ENCODE results near the gene DAND5.

DAND5 gene

DNA sequence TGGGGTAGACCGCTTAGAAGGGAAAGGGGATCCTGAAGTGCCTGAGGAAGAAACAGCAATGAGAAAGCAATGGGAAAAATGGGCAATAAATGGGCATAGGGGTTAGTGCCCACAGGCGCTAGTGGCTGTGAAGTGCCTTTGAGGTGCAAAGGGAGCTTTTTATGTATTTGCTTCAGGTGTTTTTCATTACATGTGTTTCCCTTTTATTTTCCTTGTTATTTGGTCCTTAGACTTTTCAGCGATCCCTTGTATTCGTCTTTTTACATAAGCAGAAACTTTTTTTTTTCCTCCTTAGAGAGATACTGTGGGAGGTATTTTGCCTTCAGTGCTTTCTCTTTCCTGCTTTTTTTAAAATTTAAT, 45.5 kb downstream of the DAND5 start:
- no peak for TF ChIP-seq CTCF (IDR thresholded peaks at IDR 0.05; ENCODE audit: low read depth, low read length, missing control alignments)
- no peak overlapping the region for H3K4me3 ChIP-seq (ENCODE audit: low read depth, low read length)

GRCh38 chr19:13015361-13016223, 46.2 kb downstream of the DAND5 start:
- DNase-seq (ENCODE audit: low read depth), result no peak
- TF ChIP-seq CTCF (IDR thresholded peaks at IDR 0.05; ENCODE audit: low read depth, low read length, missing control alignments), result no peak
- H3K4me3 ChIP-seq (ENCODE audit: low read depth, low read length), result no peak overlapping the region

More for the DNA sequence above, 45.5 kb downstream of the DAND5 start:
- DNase-seq (ENCODE audit: low read depth), result no peak

DNA sequence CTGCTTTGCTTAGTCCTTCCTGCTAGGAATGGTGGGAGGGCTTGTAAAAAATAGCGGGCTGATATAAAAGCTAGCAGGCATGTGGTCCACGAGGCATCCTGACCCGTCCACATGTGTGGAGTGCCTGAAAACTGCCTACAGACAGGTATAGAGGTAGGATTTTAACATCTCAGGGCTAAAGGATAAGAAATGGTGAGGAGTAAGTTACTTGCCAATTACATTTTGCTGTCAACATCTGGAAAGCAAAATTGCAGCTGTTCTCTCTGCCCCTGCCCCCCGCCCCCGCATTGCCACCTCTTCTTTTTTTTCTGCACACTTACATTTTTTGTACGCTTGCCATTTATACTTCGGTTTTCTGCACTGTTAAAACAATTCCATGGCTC, 46.9 kb downstream of the DAND5 start:
- no peak for TF ChIP-seq CTCF (IDR thresholded peaks at IDR 0.05; ENCODE audit: low read depth, low read length, missing control alignments)
- no peak overlapping the region for H3K4me3 ChIP-seq (ENCODE audit: low read depth, low read length)
- DNase-seq (ENCODE audit: low read depth), result no peak

DNA sequence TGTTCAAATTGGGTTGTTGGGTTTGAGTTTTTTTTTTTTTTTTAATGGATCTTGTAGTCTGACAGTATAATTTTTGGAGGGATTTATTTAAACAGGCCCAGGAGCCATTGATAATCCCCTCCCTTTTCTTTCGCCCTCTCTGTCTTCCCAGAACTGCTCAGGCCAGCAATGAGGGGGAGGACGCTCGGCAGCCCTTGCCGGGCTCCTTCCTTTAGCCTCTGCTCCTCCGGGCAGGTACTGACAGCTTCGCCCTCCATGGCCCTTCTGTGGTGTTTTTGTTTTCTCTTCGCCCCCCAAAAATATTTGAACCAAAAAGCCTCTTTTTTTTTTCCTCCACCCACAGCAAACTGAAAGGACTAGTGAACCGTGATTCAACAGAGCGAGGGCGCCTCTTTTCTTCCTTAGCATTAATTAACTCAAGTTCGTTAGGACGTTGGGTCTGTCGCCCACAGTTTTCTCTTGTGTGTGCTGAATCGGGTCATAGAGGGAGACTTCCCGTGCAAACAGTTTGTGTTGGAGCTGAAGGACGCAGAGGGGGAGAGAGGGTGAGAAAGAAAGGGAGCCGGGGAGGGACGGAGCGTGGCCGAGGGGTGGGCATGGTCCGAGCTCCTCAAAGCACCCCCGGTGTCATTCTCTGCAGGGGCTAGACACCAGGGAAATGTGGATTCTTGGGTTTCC, 47.4 kb downstream of the DAND5 start:
- TF ChIP-seq CTCF (IDR thresholded peaks at IDR 0.05; ENCODE audit: low read depth, low read length, missing control alignments), result no peak
- DNase-seq (ENCODE audit: low read depth), result no peak
- H3K4me3 ChIP-seq (ENCODE audit: low read depth, low read length), result no peak overlapping the region

- H3K4me3 ChIP-seq (ENCODE audit: low read depth, low read length), result no peak overlapping the region
- DNase-seq (ENCODE audit: low read depth), result no peak
- no peak for TF ChIP-seq CTCF (IDR thresholded peaks at IDR 0.05; ENCODE audit: low read depth, low read length, missing control alignments)
Measured at GRCh38 chr19:13017306-13018034, 48.1 kb downstream of the DAND5 start.

DNA sequence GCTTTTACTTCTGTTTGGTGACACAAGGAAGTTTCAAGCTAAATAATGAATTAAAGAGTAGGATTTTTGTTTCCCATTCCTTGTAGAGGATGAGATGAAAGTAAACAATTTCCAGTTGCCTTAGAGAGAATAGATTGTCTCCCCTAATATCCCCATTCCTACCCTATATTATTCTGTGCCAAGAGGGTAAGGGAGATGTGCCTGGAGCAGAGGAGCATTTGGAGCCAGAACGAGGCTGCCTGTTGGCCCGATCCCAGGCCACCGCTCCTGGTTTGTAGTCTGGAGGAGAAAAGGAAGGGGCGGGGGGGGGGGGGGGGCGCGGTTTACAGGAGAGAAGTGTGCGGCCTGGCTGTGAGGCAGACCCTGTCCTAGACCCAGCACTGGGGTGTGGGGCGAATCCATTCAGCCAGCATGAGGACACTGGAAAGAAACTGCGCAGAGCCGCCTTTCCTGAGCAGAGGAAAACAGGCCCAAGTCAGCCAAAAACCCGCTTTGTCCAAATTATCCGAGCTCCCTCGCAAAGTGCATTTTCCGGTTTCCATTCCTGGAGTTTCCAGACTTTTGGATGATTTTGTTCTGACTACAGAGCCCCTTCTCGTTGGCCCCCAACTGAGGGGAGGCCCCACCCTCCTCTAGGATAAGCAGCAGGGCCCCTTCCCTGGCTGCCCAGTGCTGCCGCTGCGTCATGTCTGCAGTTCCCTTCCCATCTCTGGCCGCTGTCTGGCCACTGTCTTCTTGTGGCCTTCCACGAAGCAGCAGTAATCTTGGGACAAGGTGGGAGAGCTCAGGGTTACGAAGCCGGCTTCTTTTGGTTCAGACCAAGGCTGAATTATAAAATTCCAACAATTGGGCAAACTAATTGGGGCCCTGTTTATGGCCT, 48.9 kb downstream of the DAND5 start:
- no peak for DNase-seq (ENCODE audit: low read depth)
- no peak for TF ChIP-seq CTCF (IDR thresholded peaks at IDR 0.05; ENCODE audit: low read depth, low read length, missing control alignments)
- no peak overlapping the region for H3K4me3 ChIP-seq (ENCODE audit: low read depth, low read length)

Measured in GM12864 (cell line).